ENCODE results near the gene MORN5. TPM values are rescaled to one million over a fixed set of nuclear protein-coding genes. Genes with fewer than 3 reads are reported as not detected.

The MORN5 gene
- total and polyA plus RNA-seq, 8 donors: 3.3 to 80.4 (median 13.6) TPM; not detected in 5

DNA sequence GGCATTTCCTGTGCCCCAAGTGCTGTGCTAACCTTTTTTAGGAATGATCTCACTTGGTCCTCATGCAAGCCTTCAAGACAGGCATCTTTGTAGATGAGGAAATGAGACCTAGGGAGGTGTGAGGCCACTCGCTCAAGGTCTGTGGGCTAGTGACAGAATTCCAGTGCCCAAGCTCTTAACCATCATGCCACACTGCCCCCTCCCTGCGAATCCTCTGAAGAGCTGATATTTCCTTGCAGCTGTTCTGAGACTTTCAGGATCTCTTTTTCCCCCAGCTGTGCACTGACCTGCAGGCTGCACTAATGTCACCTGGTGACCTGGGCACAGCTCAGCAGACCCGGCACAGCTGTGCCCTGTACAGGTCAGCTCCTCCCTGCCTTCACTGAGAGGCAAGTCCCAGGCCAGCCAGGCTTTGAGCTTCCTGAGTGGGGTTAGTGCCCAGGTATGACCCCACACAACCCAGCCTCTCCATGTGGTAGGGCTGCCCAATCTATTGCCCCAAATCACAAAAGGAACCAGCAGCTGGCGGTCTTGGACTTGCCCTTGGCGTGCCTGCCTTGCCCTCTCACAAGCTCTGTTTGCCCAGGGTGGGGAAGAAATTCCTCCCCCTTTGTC, 32.7 kb downstream of the MORN5 start:
- intact Hi-C loops (cut with DNase I; ENCODE audit: low total_unique reads): no loop called here
- Histone ChIP-seq H3K36me3 (no peaks in the 10 kb centered on the region), H3K9me3 (no peaks in the 10 kb centered on the region), H3K4me3 (no peak overlapping the region), H3K27ac (peak overlapping the region in 1 of 5 donors; percentile 30), H3K27me3 (peaks cover 0 to under 1% (median 0%) of the 10 kb centered on the region in 3 donors), H3K4me1 (peaks cover 0 to 10% (median 0%) of the 10 kb centered on the region in 4 donors)
- TF ChIP-seq POLR2A (IDR thresholded peaks at IDR 0.05) (no peak), EP300 (IDR thresholded peaks at IDR 0.05) (no peak), POLR2AphosphoS5 (IDR thresholded peaks at IDR 0.05) (no peak), CTCF (IDR thresholded peaks at IDR 0.05) (no peak)
- peak; percentile 45 to 49 for DNase-seq
- 54 to 74% (median 64%) methylated on average over 5 of the region's 5 CpGs for WGBS, 5 donors

DNA sequence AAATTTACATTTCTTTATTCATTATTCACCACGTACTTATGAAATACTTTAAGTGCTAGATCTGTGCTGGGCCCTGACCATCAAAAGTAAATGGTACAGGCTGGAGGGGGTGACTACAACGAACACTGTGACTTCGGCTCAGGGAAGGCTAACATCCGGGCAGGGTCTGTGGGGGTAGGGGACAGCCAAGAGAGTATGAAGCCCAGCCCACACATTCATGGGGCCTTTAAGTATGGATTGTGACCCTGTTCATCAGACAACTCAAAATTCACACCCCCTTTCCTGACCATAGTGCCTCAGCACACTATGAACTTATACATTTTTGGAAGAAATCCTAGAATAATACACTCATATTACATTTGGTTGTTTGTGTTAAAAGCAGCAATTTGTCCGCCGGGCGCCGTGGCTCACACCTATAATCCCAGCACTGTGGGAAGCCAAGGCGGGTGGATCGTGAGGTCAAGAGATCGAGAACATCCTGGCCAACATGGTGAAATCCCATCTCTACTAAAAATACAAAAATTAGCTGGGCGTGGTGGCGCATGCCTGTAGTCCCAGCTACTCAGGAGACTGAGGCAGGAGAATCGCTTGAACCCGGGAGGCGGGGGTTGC, 33.3 kb downstream of the MORN5 start:
- H3K36me3 ChIP-seq: no peaks in the 10 kb centered on the region
- TF ChIP-seq CTCF (IDR thresholded peaks at IDR 0.05): no peak
- TF ChIP-seq POLR2A (IDR thresholded peaks at IDR 0.05): no peak
- TF ChIP-seq EP300 (IDR thresholded peaks at IDR 0.05): no peak
- H3K4me3 ChIP-seq: no peak overlapping the region
- intact Hi-C loops (cut with DNase I; ENCODE audit: low total_unique reads): no loop called here
- no peaks in the 10 kb centered on the region for H3K9me3 ChIP-seq
- 68 to 81% (median 78%) methylated on average over 16 of the region's 16 CpGs for WGBS, 5 donors
- peaks cover 0 to 7% (median 0%) of the 10 kb centered on the region in 3 donors for H3K27me3 ChIP-seq
- DNase-seq: no peak
- H3K27ac ChIP-seq: peak overlapping the region in 1 of 5 donors; percentile 30
- H3K4me1 ChIP-seq: peaks cover 0 to 10% (median 0%) of the 10 kb centered on the region in 4 donors

DNA sequence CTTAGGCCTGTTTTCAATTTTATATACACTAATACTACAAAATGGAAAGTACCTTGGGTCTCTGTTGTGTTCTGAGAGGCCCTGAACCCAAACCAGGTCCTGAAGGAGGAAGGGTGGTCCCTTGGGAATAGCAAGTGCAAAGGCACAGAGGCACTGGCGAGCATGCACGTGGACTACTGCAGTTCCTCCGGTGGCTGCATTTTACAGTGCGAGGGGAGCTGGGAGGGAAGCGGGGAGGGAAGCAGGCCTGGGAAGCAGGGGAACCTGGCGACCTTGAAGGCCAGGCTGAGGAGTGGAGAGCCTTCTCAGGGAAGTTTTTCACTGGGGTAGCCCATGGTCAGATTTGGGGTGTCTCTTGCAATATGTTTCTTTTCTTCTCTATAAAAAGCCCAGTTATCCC, 33.9 kb downstream of the MORN5 start:
- 87 to 93% (median 90%) methylated on average over 5 to 6 of the region's 6 CpGs for WGBS, 5 donors
- no peaks in the 10 kb centered on the region for H3K9me3 ChIP-seq
- no peak overlapping the region for H3K4me3 ChIP-seq
- TF ChIP-seq POLR2A (IDR thresholded peaks at IDR 0.05): no peak
- TF ChIP-seq POLR2AphosphoS5 (IDR thresholded peaks at IDR 0.05): no peak
- no peak for TF ChIP-seq CTCF (IDR thresholded peaks at IDR 0.05)
- DNase-seq: no peak
- H3K27ac ChIP-seq: no peak overlapping the region
- intact Hi-C loops (cut with DNase I; ENCODE audit: low total_unique reads): no loop called here
- H3K36me3 ChIP-seq: no peaks in the 10 kb centered on the region
- peaks cover 0 to 10% (median 0%) of the 10 kb centered on the region in 4 donors for H3K4me1 ChIP-seq
- H3K27me3 ChIP-seq: peaks cover 0 to 7% (median 0%) of the 10 kb centered on the region in 3 donors

DNA sequence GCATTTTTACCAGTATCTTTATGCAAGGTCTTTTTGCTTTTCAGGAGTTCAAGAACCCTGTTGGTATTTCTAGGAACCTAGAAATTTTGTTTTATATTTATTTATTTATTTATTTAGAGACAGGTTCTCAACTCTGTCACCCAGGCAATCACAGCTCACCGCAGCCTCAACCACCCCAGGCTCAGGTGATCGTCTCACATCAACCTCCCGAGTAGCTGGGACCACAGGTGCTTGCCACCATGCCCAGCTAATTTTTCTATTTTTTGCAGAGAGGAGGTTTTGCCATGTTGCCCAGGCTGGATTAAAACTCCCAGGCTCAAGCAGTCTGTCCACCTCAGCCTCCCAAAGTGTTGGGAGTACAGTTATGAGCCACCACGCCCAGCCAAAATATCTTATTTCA, 36.2 kb downstream of the MORN5 start:
- Histone ChIP-seq H3K9me3 (no peaks in the 10 kb centered on the region), H3K27me3 (peaks cover 0 to 7% (median 0%) of the 10 kb centered on the region in 3 donors), H3K27ac (no peak overlapping the region), H3K36me3 (no peaks in the 10 kb centered on the region), H3K4me1 (peaks cover 0 to 4% (median 0%) of the 10 kb centered on the region in 4 donors), H3K4me3 (no peak overlapping the region)
- intact Hi-C loops (cut with DNase I; ENCODE audit: low total_unique reads): no loop called here
- DNase-seq: no peak
- no peak for TF ChIP-seq CTCF (IDR thresholded peaks at IDR 0.05)
- WGBS, 5 donors: 82 to 95% (median 90%) methylated on average over 4 of the region's 4 CpGs

Data from stomach (tissue), 9 donors.